DOHH2 (cell line): ENCODE results near the gene TSPO.

Experiments
- H3F3A ChIP-seq: fragments of 200-600 bp; sonication (generic), shearing (Covaris generic); 2 replicates; pipeline ENCODE4 v1.6.0; 2016; ENCODE audit warnings: antibody characterized with exemption, mild to moderate bottlenecking; ENCODE audit not compliant: control insufficient read depth, insufficient read depth
- H3K27ac ChIP-seq: fragments of 200-600 bp; sonication (generic); 2 replicates; pipeline ENCODE4 v1.5.1; 2014; ENCODE audit warnings: low read depth, mild to moderate bottlenecking, low read length, moderate library complexity
- H3K27me3 ChIP-seq: fragments of 200-600 bp; sonication (generic); 2 replicates; pipeline ENCODE4 v1.6.1; 2014; ENCODE audit warnings: mild to moderate bottlenecking, low read length, mixed read lengths; ENCODE audit not compliant: control insufficient read depth
- H3K36me3 ChIP-seq: fragments of 200-600 bp; sonication (generic); 2 replicates; pipeline ENCODE4 v1.6.1; 2014; ENCODE audit warnings: mild to moderate bottlenecking, low read length, moderate library complexity, mixed read lengths; ENCODE audit not compliant: control insufficient read depth
- H3K4me1 ChIP-seq: fragments of 200-600 bp; sonication (generic); 2 replicates; pipeline ENCODE4 v1.6.1; 2014; ENCODE audit warnings: mild to moderate bottlenecking, low read length, mixed read lengths; ENCODE audit not compliant: control insufficient read depth
- H3K4me2 ChIP-seq: fragments of 200-600 bp; sonication (generic); 2 replicates; pipeline ENCODE4 v1.6.0; 2014; ENCODE audit warnings: mild to moderate bottlenecking, low read length, moderate library complexity
- H3K4me3 ChIP-seq: fragments of 200-600 bp; sonication (generic); 2 replicates; pipeline ENCODE4 v1.5.1; 2014; ENCODE audit warnings: mild to moderate bottlenecking, low read length, mixed read lengths
- H3K79me2 ChIP-seq: fragments of 200-600 bp; sonication (generic); 2 replicates; pipeline ENCODE4 v1.6.1; 2014; ENCODE audit warnings: mild to moderate bottlenecking, low read length, mixed read lengths; ENCODE audit not compliant: control insufficient read depth
- H3K9me2 ChIP-seq: fragments of 200-600 bp; sonication (generic); replicated peaks from 2 replicates; pipeline ENCODE4 v1.6.1; 2014; ENCODE audit warnings: mild to moderate bottlenecking, low read length, mixed read lengths; ENCODE audit not compliant: control insufficient read depth
- H3K9me3 ChIP-seq: fragments of 200-600 bp; sonication (generic); 2 replicates; pipeline ENCODE4 v1.6.1; 2014; ENCODE audit warnings: antibody characterized with exemption, low read length, mixed read lengths; ENCODE audit not compliant: control insufficient read depth, insufficient read depth
- H4K20me1 ChIP-seq: fragments of 200-600 bp; sonication (generic); 2 replicates; pipeline ENCODE4 v1.6.0; 2014; ENCODE audit warnings: low read depth, mild to moderate bottlenecking, antibody characterized with exemption, low read length, moderate library complexity; ENCODE audit not compliant: control insufficient read depth, insufficient read depth
- EZH2phosphoT487 ChIP-seq: fragments of 200-600 bp; sonication (generic); IDR thresholded peaks from 2 replicates; pipeline ENCODE4 v1.6.1; 2017; ENCODE audit warnings: borderline replicate concordance, mild to moderate bottlenecking, antibody characterized with exemption, low read length, moderate library complexity, mixed read lengths
- TF ChIP-seq, protein P1 (sequence below): fragments of 200-600 bp; sonication (generic); IDR thresholded peaks from one replicate; pipeline ENCODE4 v1.5.1; 2014; ENCODE audit warnings: antibody characterized with exemption, mild to moderate bottlenecking, low read depth, low read length; ENCODE audit not compliant: poor library complexity, severe bottlenecking

Gene TSPO

GRCh38 chr22:43207386-43207785 lies 56.0 kb downstream of the TSPO start:
- H3K4me3 ChIP-seq, result no peak overlapping the region
- no peaks in the 10 kb centered on the region for H3K27me3 ChIP-seq
- no peaks in the 10 kb centered on the region for H3K36me3 ChIP-seq
- H3F3A ChIP-seq, result no peaks in the 10 kb centered on the region
- no peaks in the 10 kb centered on the region for H3K9me3 ChIP-seq
- H3K4me1 ChIP-seq, result no peaks in the 10 kb centered on the region
- no peak overlapping the region for H3K4me2 ChIP-seq
- no peaks in the 10 kb centered on the region for H4K20me1 ChIP-seq
- no peaks in the 10 kb centered on the region for H3K79me2 ChIP-seq
- TF ChIP-seq, protein P1, sequence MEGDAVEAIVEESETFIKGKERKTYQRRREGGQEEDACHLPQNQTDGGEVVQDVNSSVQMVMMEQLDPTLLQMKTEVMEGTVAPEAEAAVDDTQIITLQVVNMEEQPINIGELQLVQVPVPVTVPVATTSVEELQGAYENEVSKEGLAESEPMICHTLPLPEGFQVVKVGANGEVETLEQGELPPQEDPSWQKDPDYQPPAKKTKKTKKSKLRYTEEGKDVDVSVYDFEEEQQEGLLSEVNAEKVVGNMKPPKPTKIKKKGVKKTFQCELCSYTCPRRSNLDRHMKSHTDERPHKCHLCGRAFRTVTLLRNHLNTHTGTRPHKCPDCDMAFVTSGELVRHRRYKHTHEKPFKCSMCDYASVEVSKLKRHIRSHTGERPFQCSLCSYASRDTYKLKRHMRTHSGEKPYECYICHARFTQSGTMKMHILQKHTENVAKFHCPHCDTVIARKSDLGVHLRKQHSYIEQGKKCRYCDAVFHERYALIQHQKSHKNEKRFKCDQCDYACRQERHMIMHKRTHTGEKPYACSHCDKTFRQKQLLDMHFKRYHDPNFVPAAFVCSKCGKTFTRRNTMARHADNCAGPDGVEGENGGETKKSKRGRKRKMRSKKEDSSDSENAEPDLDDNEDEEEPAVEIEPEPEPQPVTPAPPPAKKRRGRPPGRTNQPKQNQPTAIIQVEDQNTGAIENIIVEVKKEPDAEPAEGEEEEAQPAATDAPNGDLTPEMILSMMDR, result no peak
- TF ChIP-seq EZH2phosphoT487, result no peak
- no peak overlapping the region for H3K27ac ChIP-seq
- H3K9me2 ChIP-seq, result no peaks in the 10 kb centered on the region

GRCh38 chr22:43207849-43208702 lies 56.7 kb downstream of the TSPO start:
- Histone ChIP-seq H3K79me2 (no peaks in the 10 kb centered on the region), H3K9me3 (no peaks in the 10 kb centered on the region), H3K9me2 (no peaks in the 10 kb centered on the region), H3K36me3 (no peaks in the 10 kb centered on the region), H3K27ac (no peak overlapping the region), H3K27me3 (no peaks in the 10 kb centered on the region), H4K20me1 (no peaks in the 10 kb centered on the region), H3K4me3 (no peak overlapping the region), H3K4me2 (no peak overlapping the region), H3K4me1 (no peaks in the 10 kb centered on the region), H3F3A (no peaks in the 10 kb centered on the region)
- TF ChIP-seq, protein P1, result no peak
- TF ChIP-seq EZH2phosphoT487, result no peak

DNA sequence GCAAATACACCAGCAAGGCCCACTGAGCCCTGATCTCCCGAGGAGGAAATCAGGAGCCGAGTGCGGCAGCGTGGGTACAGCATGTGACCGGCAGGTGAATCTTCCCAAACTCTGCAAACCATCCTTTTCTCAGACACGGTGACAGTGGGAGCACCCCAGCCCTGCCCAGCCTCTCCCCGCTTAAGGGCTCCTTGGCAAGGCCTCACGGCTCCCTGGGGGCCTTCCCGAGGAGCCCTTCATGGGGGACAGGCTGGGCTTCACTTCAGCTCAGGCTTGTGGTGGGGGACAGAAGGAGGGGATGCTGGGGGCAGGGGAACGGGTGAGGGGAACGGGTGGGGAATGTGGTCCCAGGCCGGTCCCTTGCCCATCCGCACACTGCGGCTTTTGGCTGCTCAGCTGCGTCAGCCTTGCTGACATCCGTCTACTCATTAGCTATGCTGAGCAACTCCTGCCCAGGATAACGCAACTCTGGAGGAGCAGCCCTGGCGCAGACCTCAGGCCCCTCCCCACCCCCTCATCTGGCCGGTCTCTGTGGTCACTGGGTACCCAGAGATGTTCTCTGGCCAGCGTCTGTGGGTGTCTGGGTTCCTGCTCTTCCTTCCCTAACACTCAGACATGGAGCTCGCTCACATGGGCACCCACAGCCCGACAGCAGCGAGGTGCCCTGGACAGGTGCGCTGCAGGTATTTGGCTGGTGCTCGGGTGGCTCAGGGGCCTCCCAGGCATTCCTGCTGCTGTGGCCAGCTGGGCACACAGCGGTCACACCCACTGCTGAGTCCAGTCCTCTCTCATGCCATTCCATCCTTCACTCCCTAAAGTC lies 57.6 kb downstream of the TSPO start:
- Histone ChIP-seq H3K9me2 (no peaks in the 10 kb centered on the region), H3K79me2 (no peaks in the 10 kb centered on the region), H4K20me1 (no peaks in the 10 kb centered on the region), H3K9me3 (no peaks in the 10 kb centered on the region), H3K4me1 (no peaks in the 10 kb centered on the region), H3K4me3 (no peak overlapping the region), H3K36me3 (no peaks in the 10 kb centered on the region), H3K27ac (no peak overlapping the region), H3K27me3 (no peaks in the 10 kb centered on the region), H3K4me2 (no peak overlapping the region), H3F3A (no peaks in the 10 kb centered on the region)
- TF ChIP-seq EZH2phosphoT487, result no peak
- TF ChIP-seq, protein P1, result no peak
